ENCODE data around the gene GRN. TPM values are rescaled to one million over a fixed set of nuclear protein-coding genes. Genes with fewer than 3 reads are reported as not detected.

Gene GRN
- total and polyA plus RNA-seq, 9 of the 15 experiments (the other 6 are each of a cell fraction or from before 2014, with no cell fraction given): 5.4 to 75.3 (median 20.7) TPM

DNA sequence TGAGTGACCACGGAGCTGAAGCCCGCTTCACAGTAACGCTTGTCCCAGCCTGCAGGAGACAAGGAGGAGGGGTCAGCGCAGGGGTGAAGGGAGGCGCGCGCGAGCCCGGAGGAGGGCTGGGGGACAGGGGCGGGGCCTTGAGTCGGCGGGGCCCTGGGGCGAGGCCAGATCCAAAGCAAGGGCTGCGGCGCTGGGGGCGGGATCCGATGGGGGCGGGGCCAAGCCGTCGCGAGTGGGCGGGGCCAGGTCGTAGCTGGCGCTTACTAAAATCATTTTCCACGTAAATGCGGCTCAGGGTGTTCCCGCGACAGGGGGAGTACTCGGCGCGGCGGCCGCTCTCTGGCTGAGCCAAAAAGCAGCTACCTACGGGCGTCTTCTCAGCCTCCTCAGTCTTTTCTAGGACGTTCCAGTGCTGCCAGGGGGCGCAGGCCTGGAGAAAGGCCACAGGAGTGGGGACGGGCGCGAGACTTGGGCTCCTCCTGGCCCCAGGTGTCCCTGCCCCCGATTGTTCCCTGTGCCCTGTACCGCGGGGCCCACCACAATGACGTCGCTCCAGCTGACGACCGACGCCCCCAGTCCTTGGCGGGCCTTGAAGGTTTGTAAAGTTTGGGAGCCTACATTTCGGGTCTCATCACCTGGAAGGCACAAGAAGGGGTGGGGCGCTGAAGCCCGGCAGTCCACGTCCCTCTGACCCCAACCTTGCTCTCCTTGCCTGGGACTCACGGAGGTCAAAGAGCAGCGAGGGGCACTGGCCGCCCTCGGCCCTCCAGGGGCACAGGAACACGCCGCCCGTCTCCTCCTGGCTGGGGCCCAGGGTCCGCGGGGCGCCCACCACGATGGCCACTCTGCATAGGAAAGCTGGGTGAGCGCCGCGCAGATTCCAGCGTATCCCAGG is 40.4 kb downstream of the GRN start (continued):
- TF ChIP-seq, protein P1, sequence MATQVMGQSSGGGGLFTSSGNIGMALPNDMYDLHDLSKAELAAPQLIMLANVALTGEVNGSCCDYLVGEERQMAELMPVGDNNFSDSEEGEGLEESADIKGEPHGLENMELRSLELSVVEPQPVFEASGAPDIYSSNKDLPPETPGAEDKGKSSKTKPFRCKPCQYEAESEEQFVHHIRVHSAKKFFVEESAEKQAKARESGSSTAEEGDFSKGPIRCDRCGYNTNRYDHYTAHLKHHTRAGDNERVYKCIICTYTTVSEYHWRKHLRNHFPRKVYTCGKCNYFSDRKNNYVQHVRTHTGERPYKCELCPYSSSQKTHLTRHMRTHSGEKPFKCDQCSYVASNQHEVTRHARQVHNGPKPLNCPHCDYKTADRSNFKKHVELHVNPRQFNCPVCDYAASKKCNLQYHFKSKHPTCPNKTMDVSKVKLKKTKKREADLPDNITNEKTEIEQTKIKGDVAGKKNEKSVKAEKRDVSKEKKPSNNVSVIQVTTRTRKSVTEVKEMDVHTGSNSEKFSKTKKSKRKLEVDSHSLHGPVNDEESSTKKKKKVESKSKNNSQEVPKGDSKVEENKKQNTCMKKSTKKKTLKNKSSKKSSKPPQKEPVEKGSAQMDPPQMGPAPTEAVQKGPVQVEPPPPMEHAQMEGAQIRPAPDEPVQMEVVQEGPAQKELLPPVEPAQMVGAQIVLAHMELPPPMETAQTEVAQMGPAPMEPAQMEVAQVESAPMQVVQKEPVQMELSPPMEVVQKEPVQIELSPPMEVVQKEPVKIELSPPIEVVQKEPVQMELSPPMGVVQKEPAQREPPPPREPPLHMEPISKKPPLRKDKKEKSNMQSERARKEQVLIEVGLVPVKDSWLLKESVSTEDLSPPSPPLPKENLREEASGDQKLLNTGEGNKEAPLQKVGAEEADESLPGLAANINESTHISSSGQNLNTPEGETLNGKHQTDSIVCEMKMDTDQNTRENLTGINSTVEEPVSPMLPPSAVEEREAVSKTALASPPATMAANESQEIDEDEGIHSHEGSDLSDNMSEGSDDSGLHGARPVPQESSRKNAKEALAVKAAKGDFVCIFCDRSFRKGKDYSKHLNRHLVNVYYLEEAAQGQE (IDR thresholded peaks at IDR 0.05; ENCODE audit: borderline replicate concordance): peak; percentile 21; the same call in 1 of the 2 replicates
- TF ChIP-seq, protein P1 (CRISPR knock-in tag; IDR thresholded peaks at IDR 0.05; ENCODE audit: low read depth): no peak
- TF ChIP-seq USF2 (CRISPR knock-in tag; IDR thresholded peaks at IDR 0.05) (no peak), POLR2A (conservative IDR thresholded peaks at IDR 0.05) (peak; percentile 81), ZNF143 (CRISPR knock-in tag; IDR thresholded peaks at IDR 0.05) (no peak), ZNF395 (CRISPR knock-in tag; IDR thresholded peaks at IDR 0.05) (no peak), NFRKB (IDR thresholded peaks at IDR 0.05; ENCODE audit: low read depth) (0 out of 2 replicates have a peak, but pooled peaks have one; percentile 28), TAF1 (IDR thresholded peaks at IDR 0.05; ENCODE audit: control insufficient read depth, extremely low read depth, insufficient read depth, low read length, severe bottlenecking) (peak; percentile 63), SAP30 (IDR thresholded peaks at IDR 0.05; ENCODE audit: borderline replicate concordance, insufficient read depth, low read depth, low read length, poor library complexity, severe bottlenecking) (peak; percentile 66), POLR2G (IDR thresholded peaks at IDR 0.05; ENCODE audit: low read depth, low read length) (peak; percentile 94), ZNF766 (CRISPR knock-in tag; conservative IDR thresholded peaks at IDR 0.05) (0 out of 2 replicates have a peak, but pooled peaks have one; percentile 21), POLR2B (IDR thresholded peaks at IDR 0.05; ENCODE audit: low read depth, partially characterized antibody) (peak; percentile 74), CHD2 (IDR thresholded peaks at IDR 0.05; ENCODE audit: low read depth, low read length) (peak; percentile 72), ZNF408 (CRISPR knock-in tag; IDR thresholded peaks at IDR 0.05; ENCODE audit: low read depth) (no peak)

Data from K562 (cell line).